CD4-positive, alpha-beta T cell treated with Interleukin-2 at 100 ng/mL for 4 hours (primary cell): Measurements from ENCODE around the gene TGIF2.
"Not testable (repeated sequence)": the region's sequence is repeated elsewhere in the genome, so short reads cannot be mapped to it uniquely, and the experiment has no call there.

Source experiments
- DNase-seq: peaks from one replicate; pipeline ENCODE4 v3.0.0-alpha.2; 2020; ENCODE audit warnings: low spot score

TGIF2 gene

GRCh38 chr20:36614781-36615557, 41.6 kb downstream of the TGIF2 start:
- DNase-seq = no peak

DNA sequence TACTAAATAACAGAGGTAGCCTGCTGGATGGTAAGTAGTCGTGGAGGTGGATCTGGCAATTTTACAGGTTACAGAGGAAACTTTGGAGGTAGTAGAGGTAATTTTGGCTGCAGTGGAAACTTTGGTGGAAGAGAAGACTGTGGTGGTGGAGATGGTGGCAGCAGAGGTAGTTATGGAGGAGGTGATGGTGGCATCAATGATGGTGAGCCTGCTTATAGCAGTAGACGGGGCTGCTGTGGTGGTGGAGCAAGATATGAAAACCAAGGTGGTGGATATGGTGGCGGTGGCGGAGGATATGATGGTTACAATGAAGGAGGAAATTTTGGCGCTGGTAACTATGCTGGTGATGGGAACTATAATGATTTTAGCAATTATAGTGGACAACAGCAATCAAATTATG, 47.5 kb downstream of the TGIF2 start:
- no peak for DNase-seq

GRCh38 chr20:36623444-36623843, 50.0 kb downstream of the TGIF2 start:
- no peak for DNase-seq

- no peak for DNase-seq
These were observed 50.9 kb downstream of the TGIF2 start for GRCh38 chr20:36624068-36624943.

DNA sequence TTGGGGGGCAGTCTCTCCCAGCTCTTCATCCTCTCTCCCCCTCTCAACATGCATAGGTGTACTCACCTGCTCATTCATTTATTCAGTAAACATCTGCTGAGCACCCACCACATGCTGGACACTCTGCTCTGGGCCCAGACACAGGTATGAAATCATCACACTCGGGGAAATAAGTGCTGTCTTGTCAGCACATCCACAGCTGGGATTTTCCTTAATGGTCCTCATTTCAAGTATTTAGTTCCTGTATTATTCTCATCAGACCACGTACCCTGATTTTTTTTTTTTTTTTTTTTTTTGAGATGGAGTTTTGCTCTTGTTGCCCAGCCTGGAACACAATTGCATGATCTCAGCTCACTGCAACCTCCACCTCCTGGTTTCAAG, 51.5 kb downstream of the TGIF2 start:
- DNase-seq = no peak

GRCh38 chr20:36628076-36628475, 54.7 kb downstream of the TGIF2 start:
- DNase-seq = peak; percentile 61

DNA sequence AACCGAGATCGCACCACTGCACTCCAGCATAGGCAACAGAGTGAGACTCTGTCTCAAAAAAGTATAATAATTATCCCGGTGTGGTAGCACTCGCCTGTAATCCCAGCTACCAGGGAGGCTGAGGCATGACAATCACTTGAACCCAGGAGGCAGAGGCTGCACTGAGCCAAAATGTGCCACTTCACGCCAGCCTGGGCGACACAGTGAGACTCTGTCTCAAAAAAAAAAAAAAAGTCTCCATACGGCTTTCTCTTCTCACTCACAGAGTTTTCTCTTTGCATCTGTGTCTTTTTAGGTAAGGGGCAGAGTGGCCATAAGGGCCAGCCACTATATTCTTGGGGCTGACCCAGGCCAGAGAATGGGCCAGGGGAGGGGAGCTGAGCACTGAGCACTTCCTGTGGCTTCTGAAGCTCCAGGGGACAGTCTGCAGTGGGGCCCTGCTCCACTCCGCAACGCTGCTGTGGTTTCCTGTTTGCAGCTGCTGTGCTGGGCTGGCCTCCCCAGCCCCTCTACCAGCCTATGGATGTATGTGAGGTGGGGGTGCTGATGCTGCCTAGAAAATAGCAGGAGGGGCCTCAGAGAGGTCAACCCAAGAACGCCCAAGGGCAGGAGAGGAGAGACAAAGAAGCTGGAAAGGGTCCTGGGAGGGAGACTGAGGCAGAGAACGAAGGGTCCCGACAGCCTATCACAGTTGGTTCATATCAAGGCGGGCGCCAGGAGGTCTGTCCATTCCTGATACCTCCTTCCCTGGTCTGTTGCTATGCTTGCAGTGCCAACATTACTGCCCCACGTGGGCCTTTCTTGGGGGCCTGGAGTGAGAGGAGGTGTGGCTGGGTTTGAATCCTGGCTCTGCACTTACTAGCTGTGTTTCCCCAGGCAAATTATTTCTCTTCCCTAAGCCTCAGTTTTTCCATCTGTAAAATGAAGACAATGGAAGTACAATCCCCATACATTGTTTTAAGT, 56.6 kb downstream of the TGIF2 start:
- peak; percentile 45 for DNase-seq

GRCh38 chr20:36631646-36632045, 58.2 kb downstream of the TGIF2 start:
- DNase-seq = no peak

DNA sequence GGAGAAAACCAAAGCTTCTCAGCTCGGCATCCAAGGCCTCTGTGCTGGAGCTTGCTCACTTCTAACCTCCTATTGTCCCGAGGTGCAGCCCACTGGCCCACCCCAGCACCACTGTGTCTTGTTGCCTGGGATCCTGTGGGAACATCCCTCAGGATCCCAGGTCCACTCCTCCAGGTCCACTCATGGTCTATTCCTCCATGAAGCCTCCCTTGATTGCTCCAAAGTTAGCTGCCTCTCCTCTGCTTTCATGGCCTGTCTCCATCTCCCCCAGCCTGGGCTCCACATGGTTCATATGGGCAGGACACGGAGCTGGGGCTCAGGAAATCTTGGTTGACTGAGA, 58.7 kb downstream of the TGIF2 start:
- no peak for DNase-seq

DNA sequence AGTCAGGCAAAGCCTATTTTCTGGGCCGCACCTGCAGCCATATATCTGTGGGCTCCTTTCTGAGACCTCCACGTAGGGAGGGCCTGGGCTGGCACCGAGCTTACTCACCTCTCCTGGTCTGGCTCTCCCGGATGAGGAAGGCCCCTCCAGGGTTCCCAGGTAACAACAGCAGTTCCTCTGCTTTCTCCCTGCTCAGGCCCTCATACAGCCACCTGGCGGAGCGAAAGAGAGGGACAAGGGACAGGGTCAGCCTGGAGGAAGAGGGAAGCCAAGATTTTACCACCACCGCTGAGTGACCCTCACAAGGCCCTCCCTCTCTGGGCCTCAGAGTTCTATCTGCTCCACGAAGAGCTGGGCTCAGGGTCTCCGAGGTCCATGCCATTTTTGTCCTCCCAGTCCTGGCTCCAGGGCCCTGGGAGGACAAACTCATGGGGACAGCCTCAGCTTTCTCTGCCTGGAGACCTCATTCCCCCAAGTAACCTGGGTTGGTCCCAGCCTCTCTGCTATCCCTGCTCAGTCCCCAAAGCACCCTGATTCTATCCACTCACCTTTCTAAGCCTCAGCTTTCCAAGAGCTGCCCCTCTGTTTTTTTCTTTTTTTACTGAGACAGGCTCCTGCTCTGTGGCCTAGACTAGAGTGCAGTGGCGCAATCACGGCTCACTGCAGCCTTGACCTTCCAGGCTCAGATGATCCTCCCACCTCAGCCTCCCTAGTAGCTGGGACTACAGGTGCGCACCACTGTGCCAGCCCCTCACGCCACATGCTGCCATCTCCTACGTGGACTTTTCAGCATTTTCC, 59.3 kb downstream of the TGIF2 start:
- no peak for DNase-seq

DNA sequence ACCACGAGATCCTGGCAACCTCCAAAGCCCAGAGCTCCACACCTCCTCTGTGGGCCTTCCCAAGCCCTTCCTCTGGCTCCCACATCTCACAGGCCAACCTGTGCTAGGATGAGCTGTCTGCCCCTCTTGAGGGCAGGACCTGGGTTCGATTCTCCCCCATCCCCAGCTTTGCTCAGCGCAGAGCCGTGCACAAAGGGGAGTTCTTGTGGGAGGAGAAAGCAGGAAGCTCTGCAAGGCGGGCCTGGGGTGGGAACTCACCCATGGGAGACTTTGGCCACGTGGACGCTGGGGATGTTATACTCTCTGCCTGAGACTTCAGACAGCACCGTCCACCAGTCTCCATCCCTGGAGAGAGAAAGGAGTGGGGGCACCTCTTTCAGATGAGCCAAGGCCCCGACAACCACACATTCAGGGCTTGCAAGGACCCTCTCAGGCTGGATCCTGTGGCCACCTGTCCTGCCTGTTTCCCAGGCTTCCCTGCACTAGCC, 59.9 kb downstream of the TGIF2 start:
- no peak for DNase-seq

DNA sequence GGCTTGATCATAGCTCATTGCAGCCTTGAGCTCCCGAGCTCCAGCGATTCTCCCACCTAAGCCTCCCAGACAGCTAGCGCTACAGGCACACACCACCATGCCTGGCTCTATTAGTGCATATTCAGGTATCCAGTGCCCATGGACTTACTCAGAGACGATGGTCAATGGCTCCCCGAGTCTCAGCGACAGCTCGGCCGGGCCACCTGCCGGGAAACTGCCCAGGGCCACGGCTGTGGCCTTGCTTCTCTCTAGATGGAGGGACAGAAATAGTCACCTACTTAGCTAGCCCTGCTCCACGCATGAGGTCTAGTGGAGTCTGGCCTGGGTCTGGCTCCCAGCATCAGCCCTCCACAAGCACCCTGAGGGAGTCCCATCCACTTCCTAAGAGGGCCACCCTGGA, 60.9 kb downstream of the TGIF2 start:
- no peak for DNase-seq

DNA sequence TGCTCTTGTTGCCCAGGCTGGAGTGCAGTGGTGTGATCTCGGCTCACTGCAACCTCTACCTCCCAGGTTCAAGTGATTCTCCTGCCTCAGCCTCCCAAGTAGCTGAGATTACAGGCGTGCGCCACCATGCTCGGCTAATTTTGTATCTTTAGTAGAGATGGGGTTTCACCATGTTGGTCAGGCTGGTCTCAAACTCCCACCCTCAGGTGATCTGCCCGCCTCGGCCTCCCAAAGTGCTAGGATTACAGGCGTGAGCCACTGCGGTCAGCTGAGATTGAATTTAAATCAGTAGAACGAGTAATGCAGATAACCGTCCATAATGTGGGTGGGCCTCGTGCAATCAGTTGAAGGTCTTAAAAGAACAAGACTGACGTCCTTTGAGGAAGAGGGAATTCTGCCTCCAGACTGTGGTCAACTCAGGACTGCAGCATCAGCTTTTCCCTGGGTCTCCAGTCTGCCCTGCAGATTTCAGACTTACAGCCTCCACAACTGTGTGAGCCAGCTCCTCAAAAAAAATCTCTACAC, 65.5 kb downstream of the TGIF2 start:
- not testable (repeated sequence) for DNase-seq

- no peak for DNase-seq
These were observed 68.1 kb downstream of the TGIF2 start for GRCh38 chr20:36641506-36641843.

- no peak for DNase-seq
These were observed 68.7 kb downstream of the TGIF2 start for GRCh38 chr20:36642136-36642535.
